Stimulated activated CD4-positive, alpha-beta T cell treated with anti-CD3 and anti-CD28 coated beads, TNF-alpha, amount 100 ng/mL, for 1 hour (primary cell): Measurements from ENCODE around the gene TNS1.

Experiments
- DNase-seq, 3 donors: peaks; one replicate each; pipeline ENCODE4 v3.0.0-alpha.2; 2020; ENCODE audit warnings: low read depth in 3 of 3, low spot score in 1 of 3

TNS1 gene

DNA sequence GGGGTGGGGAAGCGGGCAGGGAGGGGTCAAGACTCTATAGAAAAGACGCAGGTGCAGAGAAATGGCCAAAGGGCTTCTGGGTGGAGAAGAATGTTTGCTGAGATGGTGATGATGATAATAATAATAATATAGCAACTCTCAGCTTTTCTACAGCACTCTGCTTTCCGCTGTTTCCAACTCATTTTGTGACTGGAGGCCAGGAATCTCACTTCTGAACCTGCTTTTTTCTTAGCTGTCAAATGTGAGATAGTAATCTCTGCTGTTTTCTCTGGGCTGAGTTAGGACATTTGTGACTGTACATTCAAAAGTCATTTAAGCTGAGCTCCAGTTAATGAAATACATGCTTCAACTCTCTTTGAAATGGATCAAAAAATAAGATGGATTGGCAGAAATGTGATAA, 58.4 kb downstream of the TNS1 start:
- no peak for DNase-seq

DNA sequence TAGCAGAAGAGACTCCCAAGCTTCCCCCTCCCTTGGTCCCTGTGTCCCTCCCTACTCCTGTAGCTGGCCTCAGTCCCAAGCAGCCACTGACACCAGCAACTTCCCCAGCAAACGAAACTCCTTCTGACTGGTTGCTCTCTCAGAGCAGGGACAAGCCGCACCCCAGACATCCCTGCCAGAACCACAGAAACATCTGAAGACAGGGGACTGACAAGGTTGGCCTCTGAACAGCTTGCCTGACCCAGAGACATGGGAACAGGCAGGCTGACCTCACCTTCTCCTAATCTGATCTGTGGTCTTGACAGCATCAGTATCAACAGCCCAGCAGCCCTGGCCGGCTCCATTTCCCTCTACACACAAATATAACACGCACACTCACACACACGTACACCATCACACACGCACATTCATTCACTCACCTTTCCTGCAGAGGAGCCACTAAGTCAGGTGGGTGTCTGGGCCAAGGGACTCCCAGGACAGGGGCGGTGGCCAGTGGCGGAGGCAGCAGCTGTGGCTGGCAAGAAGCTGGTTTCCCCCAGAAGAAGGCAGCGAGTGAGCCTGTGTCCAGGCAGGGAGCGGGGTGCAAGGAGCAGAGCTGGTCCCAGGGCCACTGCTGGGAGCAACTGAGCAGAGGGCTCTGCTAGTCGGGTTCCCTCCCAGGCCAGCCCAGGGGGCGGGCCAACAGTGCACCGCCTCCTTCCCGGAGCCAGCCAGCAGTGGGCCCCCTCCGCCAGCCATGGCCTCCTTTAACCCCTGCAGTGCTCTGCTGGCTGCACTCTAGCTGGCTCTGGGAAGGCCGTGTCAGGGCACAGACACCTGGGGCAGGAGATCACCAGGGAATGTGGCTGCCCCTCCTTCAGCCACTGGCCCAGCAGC, 59.1 kb downstream of the TNS1 start:
- DNase-seq, result no peak

DNA sequence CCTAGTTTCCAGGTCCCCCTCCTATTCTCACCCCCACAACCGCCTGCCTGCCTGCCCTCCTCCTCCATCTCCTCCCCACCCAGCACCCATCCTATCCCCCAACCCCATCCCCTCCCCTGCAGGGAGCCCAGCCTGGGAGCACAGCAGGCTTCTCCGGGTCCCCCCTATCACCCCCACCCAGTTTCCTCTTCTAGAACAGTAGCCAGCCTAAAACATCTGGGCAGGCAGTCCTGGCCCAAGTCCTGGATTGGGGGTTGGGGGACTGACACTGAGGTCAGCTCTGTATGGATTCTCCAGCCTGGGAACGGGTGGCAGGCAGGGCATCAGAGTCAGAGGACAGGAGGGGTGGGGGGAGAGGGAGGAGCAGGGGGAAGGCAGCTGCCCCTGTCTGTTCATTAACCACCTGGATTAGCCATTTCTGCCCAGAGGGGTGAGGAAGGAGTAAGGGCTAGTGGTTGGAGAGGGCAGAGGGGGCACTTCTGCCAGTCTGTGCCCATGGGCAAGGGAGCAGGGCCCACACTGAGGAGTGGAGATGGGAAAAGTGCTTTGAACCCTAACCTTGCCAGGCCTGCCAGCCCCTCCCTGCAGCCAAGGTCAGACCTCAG, 60.0 kb downstream of the TNS1 start:
- DNase-seq, result no peak

DNA sequence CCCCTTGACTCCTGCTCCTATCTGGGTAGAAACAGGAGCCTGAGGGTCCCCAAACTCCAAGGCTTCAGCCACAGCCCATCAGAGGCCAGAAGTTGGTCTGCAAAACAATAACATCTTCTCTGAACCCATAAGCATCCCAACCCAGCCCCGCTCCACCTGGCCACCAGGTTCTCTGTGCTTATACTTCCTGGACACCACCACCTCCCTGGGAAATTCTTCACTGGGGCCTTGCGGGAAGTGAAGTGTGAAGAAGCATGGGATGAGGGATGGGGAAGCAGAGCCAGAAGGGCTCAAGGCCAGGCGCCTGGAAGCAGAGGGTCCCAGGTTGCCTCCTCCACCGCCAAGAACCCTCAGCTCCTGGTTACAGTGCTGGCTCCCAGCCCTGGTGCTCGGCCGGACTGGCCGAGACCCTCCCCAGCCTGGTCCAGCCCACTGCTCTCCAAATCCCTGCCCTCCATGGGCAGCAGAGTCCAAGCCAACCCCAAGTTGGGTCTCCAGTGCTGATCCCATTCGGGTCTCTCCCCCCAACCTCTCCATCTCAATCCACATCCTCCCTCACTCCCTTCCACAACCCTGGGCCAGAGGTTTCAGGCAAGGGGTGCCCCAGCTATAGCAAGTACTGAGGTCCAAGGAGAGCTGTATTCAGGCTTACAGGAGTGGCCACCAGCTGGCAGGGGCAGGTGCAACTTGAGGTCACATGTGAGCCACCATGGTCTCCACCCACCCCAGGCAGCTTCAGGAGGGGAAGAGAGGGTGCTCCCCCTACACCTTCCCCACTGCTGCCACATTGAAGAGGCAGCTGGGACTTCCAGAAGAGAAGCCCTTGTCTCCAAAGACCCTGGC, 60.7 kb downstream of the TNS1 start:
- no peak for DNase-seq

- no peak for DNase-seq
Observed at GRCh38 chr2:217941339-217941738, 61.5 kb downstream of the TNS1 start.

DNA sequence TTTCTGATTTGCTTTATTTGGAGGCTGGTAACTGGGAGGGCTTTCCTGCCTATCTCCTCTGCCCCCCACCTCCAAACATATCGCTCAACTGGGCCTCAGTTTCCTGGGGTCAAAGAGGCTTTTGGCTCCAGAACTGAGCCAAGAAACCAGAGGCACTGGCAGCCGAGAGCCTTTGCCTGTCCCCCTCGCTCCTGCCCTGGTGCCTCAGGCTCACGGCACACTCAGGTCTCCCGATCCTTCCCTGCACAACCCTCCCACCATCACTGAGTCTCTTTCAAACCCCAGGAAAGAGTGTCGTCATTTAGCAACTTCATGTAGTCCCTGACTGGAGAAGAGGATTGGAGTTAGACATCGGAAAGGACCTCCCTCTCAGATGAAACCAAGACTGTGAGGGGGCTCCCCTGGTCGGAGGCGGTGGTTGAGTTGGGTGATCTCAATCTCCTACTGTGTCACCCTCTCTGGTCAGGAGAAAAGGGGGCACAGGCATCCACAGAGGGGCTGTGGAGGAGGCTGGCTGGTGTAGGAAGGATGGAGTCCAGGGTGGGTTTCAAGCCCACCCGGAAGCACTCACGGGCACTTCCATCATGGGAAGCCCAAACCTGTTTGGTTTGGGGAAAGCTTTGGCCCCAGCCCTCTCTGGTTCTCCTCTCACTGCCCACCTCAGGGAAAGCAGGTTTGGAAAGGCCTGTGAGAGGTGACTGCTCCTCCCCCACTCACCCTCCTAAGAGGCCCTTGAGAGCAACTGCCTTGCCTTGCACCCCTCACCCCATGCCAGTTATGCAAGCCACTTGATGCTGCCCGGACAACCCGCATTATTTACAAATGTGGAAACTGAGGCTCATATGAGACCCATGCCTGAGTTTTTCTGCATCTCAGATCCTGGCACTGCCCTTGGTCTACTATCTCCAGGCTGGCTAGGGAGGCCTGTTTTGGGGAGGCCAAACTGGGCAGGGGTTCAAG, 62.3 kb downstream of the TNS1 start:
- DNase-seq, result no peak

- DNase-seq, result no peak
Observed at GRCh38 chr2:217939629-217940245, 63.1 kb downstream of the TNS1 start.

DNA sequence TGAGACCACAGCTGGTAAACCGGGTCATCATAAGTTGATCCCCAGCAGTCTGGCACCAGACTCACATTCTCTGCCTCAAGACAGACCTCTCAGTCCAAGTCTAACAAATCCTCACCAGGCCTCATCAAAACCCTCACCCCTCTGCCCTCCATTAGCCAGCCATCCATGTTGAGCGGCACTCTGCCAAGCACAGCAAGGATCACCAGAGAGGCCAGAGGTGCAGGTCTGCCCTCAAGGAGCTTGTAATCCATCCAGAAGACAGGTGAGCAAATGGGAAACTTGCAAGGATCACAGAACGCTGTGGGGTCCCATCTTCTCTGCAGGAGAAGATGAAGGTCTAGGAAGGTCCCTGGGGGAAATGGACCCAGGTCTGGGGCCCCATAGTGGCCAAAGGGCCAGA, 63.6 kb downstream of the TNS1 start:
- no peak for DNase-seq

- DNase-seq, result no peak
Observed at GRCh38 chr2:217938036-217938435, 64.8 kb downstream of the TNS1 start.

DNA sequence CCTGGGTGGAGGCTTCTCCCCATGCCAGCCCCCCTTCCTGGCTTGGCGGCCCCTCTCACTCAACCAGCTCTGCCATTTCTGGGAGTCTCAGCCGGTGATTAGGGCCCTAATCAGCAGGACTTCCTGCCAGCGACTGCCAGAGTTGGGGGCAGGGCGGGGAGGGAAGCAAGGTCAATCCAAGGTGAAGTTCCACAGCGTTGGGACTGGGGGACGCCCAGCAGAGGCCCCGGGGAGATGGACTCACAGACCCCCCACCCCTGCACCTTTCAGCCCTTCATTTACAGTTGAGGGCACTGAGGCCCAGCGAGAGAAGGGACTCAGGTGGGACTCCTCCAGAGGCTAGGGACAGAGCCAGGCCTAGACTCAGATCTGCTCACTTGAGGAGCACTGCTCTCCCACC, 65.3 kb downstream of the TNS1 start:
- no peak for DNase-seq

GRCh38 chr2:217936952-217937351, 65.8 kb downstream of the TNS1 start:
- DNase-seq, result no peak

DNA sequence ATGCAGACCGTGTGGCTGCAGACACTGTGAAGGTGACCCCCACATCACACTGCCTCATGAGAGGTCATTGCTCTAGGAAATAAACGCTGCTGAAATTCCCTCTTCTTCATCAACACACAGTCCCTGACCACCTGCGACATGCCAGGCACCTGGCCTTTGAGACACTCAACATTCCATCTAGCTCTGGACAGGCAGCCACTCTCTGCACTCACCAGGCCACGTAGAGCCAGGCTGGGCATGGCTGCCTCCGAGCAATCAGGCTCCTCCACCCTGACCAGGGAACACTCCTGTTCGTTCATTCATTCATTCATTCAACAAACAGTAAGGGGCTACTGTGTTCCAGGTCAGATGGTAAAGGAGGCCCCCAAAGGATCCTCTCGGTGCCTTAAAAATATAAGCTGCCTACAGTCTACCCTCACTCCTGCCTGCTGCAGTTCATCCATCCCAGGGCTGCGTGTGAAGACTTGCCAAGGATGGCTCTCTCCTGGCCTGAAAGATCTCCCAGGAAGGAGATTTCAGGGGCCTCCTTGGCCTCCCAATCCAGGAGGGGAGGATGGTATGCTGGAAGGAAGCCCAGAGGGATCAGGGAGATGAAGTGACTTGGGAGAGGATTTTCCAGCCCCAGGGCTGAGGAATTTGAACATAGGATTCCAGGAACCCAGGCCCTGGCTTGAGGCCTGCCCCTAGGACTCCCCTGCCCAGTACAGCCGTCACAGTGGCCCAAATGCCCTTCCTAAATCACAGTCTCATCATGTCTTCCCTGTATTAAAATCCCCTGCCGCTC, 66.7 kb downstream of the TNS1 start:
- DNase-seq, result no peak

- DNase-seq, result no peak
Observed at GRCh38 chr2:217935235-217935879, 67.4 kb downstream of the TNS1 start.

DNA sequence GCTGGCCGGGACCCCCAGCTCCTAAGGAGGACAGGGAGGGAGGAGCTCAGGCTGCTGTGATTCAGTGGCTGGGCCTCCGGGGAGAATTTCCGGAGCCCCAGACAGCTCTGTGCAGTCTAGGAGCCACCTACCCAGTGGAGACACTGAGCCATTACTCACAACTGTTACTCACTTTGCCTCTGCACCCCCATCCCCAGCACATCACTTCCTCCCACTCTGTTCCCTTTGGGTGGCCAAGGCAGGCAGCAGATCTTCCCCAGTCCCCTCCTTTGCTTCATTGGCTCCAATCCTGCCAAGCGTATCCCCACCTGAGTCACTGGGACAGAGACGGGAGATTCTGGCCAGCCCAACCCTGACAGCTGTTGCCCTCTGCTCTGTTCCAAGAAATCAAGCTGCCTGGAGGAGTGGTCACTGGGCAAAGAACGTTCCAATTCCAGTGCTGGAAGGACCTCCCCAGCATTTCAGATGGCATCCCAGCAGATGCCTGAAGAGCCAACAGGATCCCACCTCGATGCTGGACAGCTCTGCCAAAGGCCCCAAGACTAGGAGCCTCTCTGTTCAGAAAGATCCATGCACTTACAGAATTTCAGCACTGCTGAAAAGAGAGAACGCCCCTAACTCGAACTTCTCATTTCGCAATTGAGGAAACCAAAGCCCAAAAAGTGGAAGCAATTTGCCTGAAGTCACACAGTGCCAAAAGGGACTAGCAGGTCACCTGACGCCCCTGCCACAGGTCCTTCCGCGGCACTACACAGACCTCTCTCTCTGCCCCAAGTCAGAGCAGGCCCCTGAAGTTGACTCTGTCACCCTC, 68.3 kb downstream of the TNS1 start:
- no peak for DNase-seq

DNA sequence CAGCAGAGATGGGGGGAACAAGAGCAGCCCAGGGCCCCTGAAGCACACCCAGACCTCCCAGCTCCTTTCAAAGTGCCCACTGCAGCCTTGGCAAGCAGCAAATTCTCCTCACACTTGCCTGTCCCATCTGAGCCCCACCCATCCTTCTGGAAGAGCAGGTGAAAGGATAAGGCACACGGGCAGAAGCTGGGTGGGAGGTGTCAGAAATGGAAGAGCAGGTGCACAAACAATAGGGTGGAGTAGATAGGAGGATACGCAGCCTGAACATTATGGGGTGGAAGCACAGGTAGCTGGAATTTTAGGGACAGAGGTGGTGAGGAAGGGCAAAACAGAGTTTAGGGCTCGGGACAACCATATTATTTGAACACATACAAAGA, 69.2 kb downstream of the TNS1 start:
- DNase-seq, result no peak

DNA sequence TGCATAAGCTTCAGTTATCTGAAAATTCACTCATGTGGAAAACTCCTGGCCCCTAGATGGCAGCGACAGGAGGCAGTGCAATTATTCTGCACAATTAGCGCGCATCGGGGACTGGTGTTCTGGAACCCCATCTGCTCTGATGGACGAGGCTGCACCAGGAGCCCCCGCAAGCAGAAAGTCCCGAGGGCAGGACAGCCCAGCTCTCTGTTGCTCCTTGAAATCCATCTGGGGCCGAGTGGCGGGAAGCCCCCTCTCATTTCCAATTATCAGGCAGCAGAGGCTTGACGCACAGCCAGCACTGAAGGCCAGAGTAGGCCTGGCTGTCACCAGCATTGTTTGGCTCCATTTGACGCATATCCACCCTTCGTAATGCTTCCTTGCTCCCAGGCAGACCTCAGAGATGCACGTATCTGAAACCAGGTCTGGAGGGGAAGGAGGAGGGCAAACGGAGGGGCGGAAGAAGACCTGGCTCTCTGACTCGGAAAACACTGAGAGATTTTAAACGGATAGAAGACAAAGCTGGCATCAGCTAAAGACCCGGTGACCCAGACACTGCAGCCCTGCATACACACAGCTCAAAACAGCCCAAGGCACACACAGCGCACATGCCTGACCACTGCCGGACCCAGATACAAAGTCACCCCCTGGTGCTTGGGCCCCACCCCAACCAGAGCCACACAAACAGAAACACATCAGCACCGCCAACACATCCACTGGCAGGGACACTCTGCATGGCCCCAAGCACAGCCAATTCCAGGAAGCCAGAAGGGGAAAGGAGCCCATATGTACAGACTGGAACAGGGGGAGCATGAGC, 69.8 kb downstream of the TNS1 start:
- no peak for DNase-seq

DNA sequence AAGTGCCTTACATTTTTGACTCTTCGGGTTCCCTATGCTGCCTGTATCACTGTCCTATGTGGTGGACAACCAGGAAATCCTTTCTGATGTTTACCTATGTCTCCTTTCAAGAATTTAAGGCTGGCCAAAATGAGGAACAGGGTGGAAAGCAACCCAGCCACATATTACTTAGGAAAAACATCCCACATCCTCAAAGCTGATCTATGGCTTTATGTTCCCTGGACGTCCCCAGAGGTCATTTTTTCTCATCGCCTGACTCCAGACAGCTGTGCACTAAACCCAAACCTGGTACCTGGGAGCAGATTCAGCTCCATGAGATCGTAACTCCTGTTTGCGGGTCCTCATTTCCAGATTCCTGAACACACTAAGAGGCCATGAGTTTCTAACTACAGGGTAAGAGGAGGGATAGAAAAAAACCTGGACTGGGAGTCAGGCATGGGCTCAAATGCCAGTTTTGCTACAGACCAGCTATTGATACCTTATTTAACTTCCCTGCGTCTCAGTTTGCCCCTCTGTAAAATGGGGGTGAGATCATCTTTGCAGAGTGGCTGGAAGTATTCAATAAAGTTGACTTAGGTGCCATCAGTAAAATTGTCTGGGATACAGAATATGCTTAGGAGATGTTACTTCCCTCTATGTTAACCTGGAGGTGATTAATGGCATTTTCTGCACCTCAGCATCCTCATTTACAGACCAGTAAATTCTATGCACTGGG, 70.8 kb downstream of the TNS1 start:
- no peak for DNase-seq
